B cell (primary cell): ENCODE measurements around the gene C1orf198. TPM values are rescaled to one million over a fixed set of nuclear protein-coding genes. Genes with fewer than 3 reads are reported as not detected.

Source experiments
- ATAC-seq: fragments of 200-7000 bp; cut with Tn5 transposase; one replicate; pipeline ENCODE4 v1.10.0; 2021; ENCODE audit warnings: low read depth, mild to moderate bottlenecking, moderate number of reproducible peaks, moderate library complexity
- CTCF ChIA-PET: fragments of 350-600 bp; sonication (Branson Sonifier 250); formaldehyde crosslinking; loops from one replicate; lab custom pipeline; 2021; ENCODE audit warnings: antibody characterized with exemption, inconsistent platforms; lab: Charles Lee
- POLR2A ChIA-PET: fragments of 350-600 bp; sonication (Branson Sonifier 250); formaldehyde crosslinking; loops from one replicate; lab custom pipeline; 2021; ENCODE audit warnings: antibody characterized with exemption; lab: Charles Lee
- DNase-seq: peaks from one replicate; pipeline ENCODE4 v3.0.0; 2013
- H2AFZ ChIP-seq: 2 replicates; pipeline ENCODE4 v1.6.1; 2012; ENCODE audit warnings: mild to moderate bottlenecking, low read depth, low read length; ENCODE audit not compliant: insufficient read depth, poor library complexity, severe bottlenecking
- H3K27ac ChIP-seq, 2 donors: 1 replicate in 1 of 2; 2 replicates in 1 of 2; pipeline ENCODE4 v1.5.1; 2012 to 2013; ENCODE audit warnings: low read length in 2 of 2, mild to moderate bottlenecking in 2 of 2, moderate library complexity in 1 of 2
- H3K27me3 ChIP-seq, 4 experiments: fragments of 200-600 bp in 1 of 4; sonication (generic) in 1 of 4; replicated peaks in 1 of 4; 1 replicate in 2 of 4; 2 replicates in 2 of 4; pipeline versions ENCODE4 v1.6.1 to v1.7.0; 2013 to 2016; ENCODE audit warnings: low read length in 3 of 4, mild to moderate bottlenecking in 2 of 4, mixed read lengths in 1 of 4, moderate library complexity in 1 of 4; ENCODE audit not compliant: insufficient read depth in 4 of 4, control insufficient read depth in 3 of 4; ENCODE audit errors: control extremely low read depth in 1 of 4
- H3K36me3 ChIP-seq, 2 experiments: replicated peaks in 1 of 2; 1 replicate in 1 of 2; 2 replicates in 1 of 2; pipeline versions ENCODE4 v1.6.1 to v1.7.1; 2013; ENCODE audit warnings: low read length in 1 of 2; ENCODE audit not compliant: insufficient read depth in 2 of 2, control insufficient read depth in 1 of 2; ENCODE audit errors: control extremely low read depth in 1 of 2, extremely low read depth in 1 of 2
- H3K4me1 ChIP-seq, 2 donors: fragments of 200-600 bp in 1 of 2; sonication (generic) in 1 of 2; 1 replicate in 1 of 2; 2 replicates in 1 of 2; pipeline versions ENCODE4 v1.5.1 to v1.6.1; 2013 to 2017; ENCODE audit warnings: low read length in 2 of 2; ENCODE audit not compliant: control insufficient read depth in 2 of 2, insufficient read depth in 2 of 2
- H3K4me2 ChIP-seq: replicated peaks from 2 replicates; pipeline ENCODE3; 2012; ENCODE audit warnings: mild to moderate bottlenecking, low read depth, low read length; ENCODE audit not compliant: poor library complexity, severe bottlenecking
- H3K4me3 ChIP-seq, 5 experiments: fragments of 200-600 bp in 1 of 5; sonication (generic) in 1 of 5; 1 replicate in 3 of 5; 2 replicates in 2 of 5; pipeline versions ENCODE4 v1.5.1 to v1.7.0; 2011 to 2016; ENCODE audit warnings: low read length in 4 of 5, mild to moderate bottlenecking in 4 of 5, low read depth in 2 of 5, control low read depth in 1 of 5, moderate library complexity in 1 of 5; ENCODE audit not compliant: insufficient read depth in 1 of 5; ENCODE audit errors: control extremely low read depth in 1 of 5, extremely low read depth in 1 of 5
- H3K79me2 ChIP-seq: fragments of 200-600 bp; sonication (generic); one replicate; pipeline ENCODE4 v1.6.0; 2016; ENCODE audit warnings: low read length; ENCODE audit not compliant: control insufficient read depth, insufficient read depth
- H3K9ac ChIP-seq: fragments of 200-600 bp; sonication (generic); 2 replicates; pipeline ENCODE4 v1.6.1; 2017; ENCODE audit warnings: mild to moderate bottlenecking, low read length, moderate library complexity
- H3K9me3 ChIP-seq, 3 donors: one replicate each; pipeline versions ENCODE4 v1.6.1 to v1.7.1; 2013; ENCODE audit warnings: low read length in 2 of 3; ENCODE audit not compliant: control insufficient read depth in 2 of 3, insufficient read depth in 1 of 3; ENCODE audit errors: control extremely low read depth in 1 of 3
- H4K20me1 ChIP-seq: 2 replicates; pipeline ENCODE4 v1.6.0; 2012; ENCODE audit warnings: mild to moderate bottlenecking, low read length; ENCODE audit not compliant: insufficient read depth, control insufficient read depth, poor library complexity, severe bottlenecking
- H3K27ac Mint-ChIP-seq: one replicate; pipeline ENCODE4 v1.8.0; 2021; ENCODE audit warnings: mixed read lengths
- H3K27me3 Mint-ChIP-seq: one replicate; pipeline ENCODE4 v1.8.0; 2021; ENCODE audit warnings: mixed read lengths
- H3K4me1 Mint-ChIP-seq: one replicate; pipeline ENCODE4 v1.8.0; 2021; ENCODE audit warnings: mixed read lengths
- H3K4me3 Mint-ChIP-seq: one replicate; pipeline ENCODE4 v1.8.0; 2021; ENCODE audit warnings: mixed read lengths
- H3K9me3 Mint-ChIP-seq: one replicate; pipeline ENCODE4 v1.8.0; 2022; ENCODE audit warnings: mixed read lengths; ENCODE audit not compliant: insufficient read depth
- CTCF ChIP-seq: fragments of 200-600 bp; IDR thresholded peaks from one replicate; pipeline ENCODE4 v1.8.0; 2022; ENCODE audit warnings: antibody characterized with exemption, mild to moderate bottlenecking
- EZH2 ChIP-seq: IDR thresholded peaks from 2 replicates; pipeline ENCODE4 v1.6.1; 2012; ENCODE audit warnings: borderline replicate concordance, low read depth, mild to moderate bottlenecking, moderate library complexity, low read length; ENCODE audit not compliant: insufficient read depth, poor library complexity, severe bottlenecking
- WGBS: methylation state at CpG from one replicate; pipeline ENCODE4 v1.1.5; 2013; ENCODE audit warnings: missing lambda C conversion rate; ENCODE audit not compliant: insufficient coverage; 5-methylcytosine and 5-hydroxymethylcytosine counted together
- intact Hi-C: fragments of 100-400 bp; cut with micrococcal nuclease; formaldehyde crosslinking; loops from one replicate; pipeline ENCODE4 v1.10.0; 2022
- polyA plus RNA-seq: library from polyadenylated mRNA; depleted of rRNA; stranded (reverse); fragments of >200 nt; gene quantifications from 2 replicates; pipeline ENCODE4 v1.2.3, GENCODE V29; 2012
- total RNA-seq, 2 donors: library from RNA; stranded (reverse); fragments of 120-200 nt in 1 of 2; gene quantifications; 1 replicate in 1 of 2; 2 replicates in 1 of 2; pipeline versions ENCODE4 v1.2.3 to v1.2.4, GENCODE V29; 2013 to 2022

The C1orf198 gene
- total and polyA plus RNA-seq, 2 donors (not counting 1 experiment from before 2014, with no cell fraction given) = 1.0 to 6.6 TPM

- Histone ChIP-seq H3K4me2 (no peak overlapping the region), H3K27ac (no peak overlapping the region), H2AFZ (no peak overlapping the region), H3K36me3 (no peaks in the 10 kb centered on the region), H3K4me3 (no peak overlapping the region), H3K4me1 (no peaks in the 10 kb centered on the region), H3K27me3 (no peaks in the 10 kb centered on the region), H3K9ac (no peak overlapping the region), H3K79me2 (no peaks in the 10 kb centered on the region), H4K20me1 (no peaks in the 10 kb centered on the region), H3K9me3 (peaks cover 0 to 4% (median 0%) of the 10 kb centered on the region in 3 donors)
- H3K4me3 Mint-ChIP-seq = no peak overlapping the region
- ATAC-seq = no peak
- peaks cover 9% of the 10 kb centered on the region for H3K27me3 Mint-ChIP-seq
- no peaks in the 10 kb centered on the region for H3K4me1 Mint-ChIP-seq
- POLR2A ChIA-PET = no interaction called here
- CTCF ChIA-PET = no interaction called here
- TF ChIP-seq EZH2 (no peak), CTCF (no peak)
- H3K9me3 Mint-ChIP-seq = peaks cover 4% of the 10 kb centered on the region
- intact Hi-C loops = no loop called here
- no peak overlapping the region for H3K27ac Mint-ChIP-seq
- DNase-seq = no peak
- 98% methylated on average over 5 of the region's 9 CpGs for WGBS
Observed at GRCh38 chr1:230826166-230826875, 42.0 kb downstream of the C1orf198 start.

- Histone ChIP-seq H3K79me2 (no peaks in the 10 kb centered on the region), H3K9ac (no peak overlapping the region), H3K36me3 (no peaks in the 10 kb centered on the region), H3K9me3 (no peaks in the 10 kb centered on the region), H4K20me1 (no peaks in the 10 kb centered on the region), H2AFZ (no peak overlapping the region), H3K27me3 (no peaks in the 10 kb centered on the region), H3K4me3 (no peak overlapping the region), H3K4me1 (no peaks in the 10 kb centered on the region), H3K4me2 (no peak overlapping the region), H3K27ac (no peak overlapping the region)
- intact Hi-C loops = no loop called here
- Mint-ChIP-seq H3K9me3 (peaks cover 2% of the 10 kb centered on the region), H3K4me3 (no peak overlapping the region), H3K27me3 (peaks cover 11% of the 10 kb centered on the region), H3K27ac (no peak overlapping the region), H3K4me1 (no peaks in the 10 kb centered on the region)
- ATAC-seq (no peak), DNase-seq (no peak)
- TF ChIP-seq EZH2 = no peak
- no peak for TF ChIP-seq CTCF
- ChIA-PET POLR2A (no interaction called here), CTCF (no interaction called here)
- 83% methylated on average over 2 of the region's 3 CpGs for WGBS
Observed at GRCh38 chr1:230825761-230826160, 42.6 kb downstream of the C1orf198 start.
